Measurements from ENCODE around the gene ATG13.
"Not testable (repeated sequence)": the region's sequence is repeated elsewhere in the genome, so short reads cannot be mapped to it uniquely, and the experiment has no call there.

The ATG13 gene

GRCh38 chr11:46700241-46701077 lies 83.1 kb downstream of the ATG13 start, which contains the start of the genes ARHGAP1 and ZNF408:
ARHGAP1 (minus strand) TSS chr11:46700619; CDS start chr11:46696107, 4,512 bp downstream.
ZNF408 (plus strand) TSS chr11:46701031; CDS start chr11:46701048, 17 bp downstream.
- peak; percentile 61 for DNase-seq

GRCh38 chr11:46701078-46701654 lies 83.8 kb downstream of the ATG13 start:
- no peak for DNase-seq

GRCh38 chr11:46705070-46705688 lies 87.8 kb downstream of the ATG13 start:
- DNase-seq = no peak

- DNase-seq = no peak
These were observed 89.5 kb downstream of the ATG13 start for GRCh38 chr11:46706886-46707285.

GRCh38 chr11:46709351-46709750 lies 92.0 kb downstream of the ATG13 start:
- DNase-seq = not testable (repeated sequence)

GRCh38 chr11:46710821-46711269 lies 93.5 kb downstream of the ATG13 start:
- no peak for DNase-seq

- no peak for DNase-seq
These were observed 94.0 kb downstream of the ATG13 start for GRCh38 chr11:46711303-46711702.

GRCh38 chr11:46712874-46713576 lies 95.7 kb downstream of the ATG13 start:
- no peak for DNase-seq

GRCh38 chr11:46717825-46718154 lies 100.4 kb downstream of the ATG13 start:
- not testable (repeated sequence) for DNase-seq

- peak; percentile 6 for DNase-seq
These were observed 101.0 kb downstream of the ATG13 start for GRCh38 chr11:46718155-46719019.

- no peak for DNase-seq
These were observed 101.7 kb downstream of the ATG13 start, which contains the start of gene F2 for GRCh38 chr11:46719048-46719542. F2 (plus strand) TSS chr11:46719213; CDS start chr11:46719236, 23 bp downstream.

- DNase-seq = no peak
These were observed 102.3 kb downstream of the ATG13 start for GRCh38 chr11:46719543-46720218.

- DNase-seq = no peak
These were observed 103.9 kb downstream of the ATG13 start for GRCh38 chr11:46721286-46721685.

GRCh38 chr11:46722566-46723358 lies 105.4 kb downstream of the ATG13 start:
- DNase-seq = no peak

GRCh38 chr11:46723359-46723680 lies 106.0 kb downstream of the ATG13 start:
- no peak for DNase-seq

GRCh38 chr11:46724088-46724487 lies 106.7 kb downstream of the ATG13 start:
- no peak for DNase-seq

Data from NCI-H510A treated with DMSO at 0.1 percent for 48 hours (cell line).